Stimulated activated CD8-positive, alpha-beta memory T cell treated with anti-CD3 and anti-CD28 coated beads, Interleukin-15, amount 100 ng/mL, for 4 hours (primary cell): ENCODE measurements around the gene CCNF.
"Not testable (repeated sequence)": the region's sequence is repeated elsewhere in the genome, so short reads cannot be mapped to it uniquely, and the experiment has no call there.

Experiments used
- DNase-seq, 2 donors: peaks; one replicate each; pipeline ENCODE4 v3.0.0-alpha.2; 2020; ENCODE audit warnings: low read depth in 2 of 2

The CCNF gene

GRCh38 chr16:2429034-2429770, at the start of gene CCNF:
Gene CCNF, plus strand, starts transcription at chr16:2429447. Its CDS starts 35 bp downstream, at chr16:2429482.
- DNase-seq = peak; percentile 93 to 97

GRCh38 chr16:2383501-2383900, 45.7 kb upstream of the CCNF start:
- no peak for DNase-seq

- DNase-seq = no peak
These were observed 44.8 kb upstream of the CCNF start for GRCh38 chr16:2384426-2384825.

GRCh38 chr16:2385190-2385836, 43.9 kb upstream of the CCNF start:
- no peak for DNase-seq

- DNase-seq = not testable (repeated sequence)
These were observed 43.3 kb upstream of the CCNF start for GRCh38 chr16:2385982-2386381.

GRCh38 chr16:2386990-2387389, 42.3 kb upstream of the CCNF start:
- DNase-seq = no peak

- DNase-seq = no peak
These were observed 40.9 kb upstream of the CCNF start for GRCh38 chr16:2388139-2388874.

- DNase-seq = no peak
These were observed 40.3 kb upstream of the CCNF start for GRCh38 chr16:2388875-2389433.

GRCh38 chr16:2392025-2392424, 37.2 kb upstream of the CCNF start:
- no peak for DNase-seq

GRCh38 chr16:2398520-2398919, 30.7 kb upstream of the CCNF start:
- no peak for DNase-seq

GRCh38 chr16:2404099-2404498, 25.1 kb upstream of the CCNF start:
- no peak for DNase-seq

- DNase-seq = no peak
These were observed 14.2 kb upstream of the CCNF start for GRCh38 chr16:2415085-2415484.

GRCh38 chr16:2420035-2420434, 9.2 kb upstream of the CCNF start:
- DNase-seq = no peak

GRCh38 chr16:2422123-2422867, 7.0 kb upstream of the CCNF start:
- DNase-seq = no peak

GRCh38 chr16:2424061-2425007, 4.9 kb upstream of the CCNF start:
- DNase-seq = no peak

- DNase-seq = no peak
These were observed 4.2 kb upstream of the CCNF start for GRCh38 chr16:2425008-2425518.

- DNase-seq = no peak
These were observed 3.3 kb upstream of the CCNF start for GRCh38 chr16:2425825-2426430.

GRCh38 chr16:2426941-2427361, 2.3 kb upstream of the CCNF start:
- no peak for DNase-seq

- DNase-seq = no peak
These were observed 1.7 kb upstream of the CCNF start for GRCh38 chr16:2427526-2427925.
